ENCODE results near the gene LYRM7.

DNA sequence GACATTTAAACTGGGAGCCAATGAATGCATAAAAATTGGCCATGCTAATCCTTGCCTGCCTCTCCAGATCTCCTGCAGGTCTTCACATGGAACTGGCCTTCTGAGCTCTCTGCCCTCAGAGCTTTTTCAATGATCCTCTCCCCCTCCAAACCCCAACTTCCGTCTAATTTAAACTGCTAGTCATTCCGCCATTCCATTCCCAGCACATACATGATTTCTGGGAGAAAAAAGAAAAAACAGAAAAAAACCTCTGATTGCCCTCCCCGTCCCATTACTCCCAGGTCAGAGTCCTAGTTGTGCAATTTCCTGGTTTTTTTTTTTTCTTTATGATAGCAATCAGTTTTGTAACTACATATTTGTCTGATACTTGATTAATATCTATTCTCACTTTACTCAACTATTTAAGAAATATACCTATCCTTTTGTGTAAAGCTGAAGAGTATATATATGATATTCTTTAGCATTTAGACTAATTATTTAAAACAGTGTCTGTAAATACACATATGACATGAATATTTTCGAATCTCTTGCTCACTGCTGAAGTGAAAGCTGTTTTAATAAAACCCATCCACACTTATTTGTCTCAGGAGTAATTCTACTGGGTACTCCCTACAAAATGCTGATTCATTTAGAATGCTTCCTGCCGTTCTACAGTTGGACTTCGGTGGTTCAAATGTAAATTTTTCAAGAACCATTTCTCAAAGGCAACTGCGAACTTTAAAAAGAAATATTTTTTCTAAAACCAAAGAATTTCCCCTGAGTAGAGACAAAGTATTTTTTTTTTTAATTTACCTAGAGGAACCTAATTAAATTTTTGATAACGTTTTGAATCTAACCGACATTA, 7.2 kb upstream of the LYRM7 start:
- TF ChIP-seq CTCF (IDR thresholded peaks at IDR 0.05), result no peak
- no peak for TF ChIP-seq POLR2AphosphoS5 (IDR thresholded peaks at IDR 0.05; ENCODE audit: low read depth, low read length)
- no peak for TF ChIP-seq SIN3A (IDR thresholded peaks at IDR 0.05; ENCODE audit: borderline replicate concordance, insufficient read depth, low read depth, low read length)

Measured in Panc1 (cell line).